Gastrocnemius medialis (tissue), 4 donors: ENCODE data around the gene MRAP2.

Experiments
- CTCF ChIP-seq, 5 experiments: fragments of 450-650 bp in 3 of 5; fragments of 200-600 bp in 2 of 5; sonication (generic) in 2 of 5; IDR thresholded peaks in 4 of 5; conservative IDR thresholded peaks in 1 of 5; 1 replicate in 4 of 5; 2 replicates in 1 of 5; pipeline ENCODE4 v1.5.1; 2016 to 2019; ENCODE audit warnings: antibody characterized with exemption in 5 of 5, mild to moderate bottlenecking in 3 of 5, moderate library complexity in 3 of 5
- POLR2A ChIP-seq, 2 donors: fragments of 450-650 bp; IDR thresholded peaks; one replicate each; pipeline ENCODE4 v1.6.1; 2017; ENCODE audit warnings: antibody characterized with exemption in 2 of 2, mild to moderate bottlenecking in 2 of 2, moderate library complexity in 2 of 2

GRCh38 chr6:84065693-84066290, 32.2 kb downstream of the MRAP2 start:
- TF ChIP-seq CTCF (IDR thresholded peaks at IDR 0.05 in 4 of 5, conservative IDR thresholded peaks at IDR 0.05 in 1 of 5) (no peak), POLR2A (IDR thresholded peaks at IDR 0.05) (no peak)
